Measurements from ENCODE around the gene TMEM39B. TPM values are rescaled to one million over a fixed set of nuclear protein-coding genes. Genes with fewer than 3 reads are reported as not detected.
"Not testable (repeated sequence)": the region's sequence is repeated elsewhere in the genome, so short reads cannot be mapped to it uniquely, and the experiment has no call there.

Gene TMEM39B
- total RNA-seq, 1 donor from 2014 or later: 5.2 TPM

DNA sequence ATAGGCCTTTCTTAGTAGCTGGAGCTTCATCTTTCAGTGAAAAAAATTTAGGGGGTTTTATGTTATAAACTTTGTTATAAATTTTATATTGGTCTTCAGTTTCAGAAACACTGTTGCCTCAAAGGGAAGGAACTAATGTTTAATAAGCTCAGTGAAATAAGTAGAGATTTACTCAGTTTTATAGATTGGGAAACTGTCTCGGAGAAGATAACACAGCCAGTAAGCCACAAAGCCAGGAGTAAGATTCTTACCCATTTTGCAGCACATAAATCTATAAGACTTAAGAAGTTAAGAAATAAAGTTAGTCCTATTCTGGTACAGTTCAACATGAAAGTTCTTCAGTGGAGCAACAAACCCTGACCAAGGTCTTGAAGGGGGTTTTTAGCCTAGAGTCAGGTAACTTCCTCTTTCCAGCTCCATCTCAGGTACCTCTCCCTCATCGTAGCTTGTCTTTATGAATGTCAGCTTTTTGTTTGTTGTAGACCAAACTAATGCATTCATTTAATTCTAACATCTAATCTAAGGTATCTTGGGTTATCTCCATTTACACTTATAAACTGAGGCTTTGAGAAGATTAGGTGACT is 38.4 kb downstream of the TMEM39B start:
- no peak for DNase-seq (ENCODE audit: low read depth)
- Histone ChIP-seq H3K4me3 (ENCODE audit: low read depth, low read length) (no peak overlapping the region), H3K27me3 (ENCODE audit: control insufficient read depth, insufficient read depth, low read length) (no peaks in the 10 kb centered on the region), H3K36me3 (ENCODE audit: control insufficient read depth, insufficient read depth, low read length) (no peaks in the 10 kb centered on the region)
- TF ChIP-seq, protein P1, sequence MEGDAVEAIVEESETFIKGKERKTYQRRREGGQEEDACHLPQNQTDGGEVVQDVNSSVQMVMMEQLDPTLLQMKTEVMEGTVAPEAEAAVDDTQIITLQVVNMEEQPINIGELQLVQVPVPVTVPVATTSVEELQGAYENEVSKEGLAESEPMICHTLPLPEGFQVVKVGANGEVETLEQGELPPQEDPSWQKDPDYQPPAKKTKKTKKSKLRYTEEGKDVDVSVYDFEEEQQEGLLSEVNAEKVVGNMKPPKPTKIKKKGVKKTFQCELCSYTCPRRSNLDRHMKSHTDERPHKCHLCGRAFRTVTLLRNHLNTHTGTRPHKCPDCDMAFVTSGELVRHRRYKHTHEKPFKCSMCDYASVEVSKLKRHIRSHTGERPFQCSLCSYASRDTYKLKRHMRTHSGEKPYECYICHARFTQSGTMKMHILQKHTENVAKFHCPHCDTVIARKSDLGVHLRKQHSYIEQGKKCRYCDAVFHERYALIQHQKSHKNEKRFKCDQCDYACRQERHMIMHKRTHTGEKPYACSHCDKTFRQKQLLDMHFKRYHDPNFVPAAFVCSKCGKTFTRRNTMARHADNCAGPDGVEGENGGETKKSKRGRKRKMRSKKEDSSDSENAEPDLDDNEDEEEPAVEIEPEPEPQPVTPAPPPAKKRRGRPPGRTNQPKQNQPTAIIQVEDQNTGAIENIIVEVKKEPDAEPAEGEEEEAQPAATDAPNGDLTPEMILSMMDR (IDR thresholded peaks at IDR 0.05; ENCODE audit: insufficient read depth, low read length, poor library complexity, severe bottlenecking): no peak

DNA sequence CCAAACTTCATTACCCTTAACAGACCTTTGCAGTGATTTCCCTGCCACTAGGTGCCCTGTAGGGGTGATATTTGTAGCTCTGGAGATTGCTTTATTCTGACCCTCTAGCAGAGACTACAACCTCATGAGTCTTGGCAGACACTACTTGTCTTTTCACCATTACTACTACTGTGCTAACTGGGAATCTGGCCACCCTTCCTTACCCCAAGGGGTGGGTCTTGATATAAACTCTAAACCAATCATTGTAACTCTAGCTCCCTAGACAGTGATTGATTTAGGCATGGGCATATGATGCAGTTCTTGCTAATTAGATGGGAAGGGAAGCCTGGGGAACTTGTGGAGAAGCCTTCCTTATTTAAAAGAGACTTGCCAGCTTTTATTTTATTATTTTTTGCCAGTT is 39.0 kb downstream of the TMEM39B start:
- TF ChIP-seq, protein P1 (IDR thresholded peaks at IDR 0.05; ENCODE audit: insufficient read depth, low read length, poor library complexity, severe bottlenecking): no peak
- no peaks in the 10 kb centered on the region for H3K36me3 ChIP-seq (ENCODE audit: control insufficient read depth, insufficient read depth, low read length)
- no peak overlapping the region for H3K4me3 ChIP-seq (ENCODE audit: low read depth, low read length)
- DNase-seq (ENCODE audit: low read depth): no peak
- no peaks in the 10 kb centered on the region for H3K27me3 ChIP-seq (ENCODE audit: control insufficient read depth, insufficient read depth, low read length)

- Histone ChIP-seq H3K4me3 (ENCODE audit: low read depth, low read length) (no peak overlapping the region), H3K36me3 (ENCODE audit: control insufficient read depth, insufficient read depth, low read length) (no peaks in the 10 kb centered on the region), H3K27me3 (ENCODE audit: control insufficient read depth, insufficient read depth, low read length) (no peaks in the 10 kb centered on the region)
- TF ChIP-seq, protein P1 (IDR thresholded peaks at IDR 0.05; ENCODE audit: insufficient read depth, low read length, poor library complexity, severe bottlenecking): no peak
- DNase-seq (ENCODE audit: low read depth): no peak
Measured at GRCh38 chr1:32112806-32113375, 40.2 kb downstream of the TMEM39B start.

GRCh38 chr1:32113436-32113835 is 40.7 kb downstream of the TMEM39B start:
- not testable (repeated sequence) for H3K4me3 ChIP-seq (ENCODE audit: low read depth, low read length); H3K27me3 ChIP-seq (ENCODE audit: control insufficient read depth, insufficient read depth, low read length); DNase-seq (ENCODE audit: low read depth); H3K36me3 ChIP-seq (ENCODE audit: control insufficient read depth, insufficient read depth, low read length)

DNA sequence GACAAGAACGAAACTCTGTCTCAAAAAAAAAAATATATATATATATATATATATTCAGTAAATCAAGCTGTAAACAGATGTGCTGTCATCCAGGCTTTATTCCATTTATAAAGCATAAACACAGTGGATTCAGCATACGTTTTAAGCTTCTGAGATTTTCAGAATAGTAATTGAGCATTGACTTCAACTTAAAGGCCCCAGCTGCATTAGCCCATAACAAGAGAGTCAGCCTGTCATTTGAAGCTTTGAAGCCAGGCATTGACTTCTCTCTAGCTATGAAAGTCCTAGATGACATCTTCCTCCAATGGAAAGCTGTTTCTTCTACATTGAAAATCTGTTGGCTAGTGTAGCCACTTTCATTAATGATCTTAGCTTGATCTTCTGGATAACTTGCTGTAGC is 41.7 kb downstream of the TMEM39B start:
- Histone ChIP-seq H3K36me3 (ENCODE audit: control insufficient read depth, insufficient read depth, low read length) (no peaks in the 10 kb centered on the region), H3K4me3 (ENCODE audit: low read depth, low read length) (no peak overlapping the region), H3K27me3 (ENCODE audit: control insufficient read depth, insufficient read depth, low read length) (no peaks in the 10 kb centered on the region)
- TF ChIP-seq, protein P1 (IDR thresholded peaks at IDR 0.05; ENCODE audit: insufficient read depth, low read length, poor library complexity, severe bottlenecking): no peak
- DNase-seq (ENCODE audit: low read depth): no peak

- no peak for DNase-seq (ENCODE audit: low read depth)
- no peak overlapping the region for H3K4me3 ChIP-seq (ENCODE audit: low read depth, low read length)
- TF ChIP-seq, protein P1 (IDR thresholded peaks at IDR 0.05; ENCODE audit: insufficient read depth, low read length, poor library complexity, severe bottlenecking): no peak
- H3K27me3 ChIP-seq (ENCODE audit: control insufficient read depth, insufficient read depth, low read length): no peaks in the 10 kb centered on the region
- no peaks in the 10 kb centered on the region for H3K36me3 ChIP-seq (ENCODE audit: control insufficient read depth, insufficient read depth, low read length)
Measured at GRCh38 chr1:32115496-32115895, 42.8 kb downstream of the TMEM39B start.
